ENCODE measurements around the gene ERH.

Gene ERH

DNA sequence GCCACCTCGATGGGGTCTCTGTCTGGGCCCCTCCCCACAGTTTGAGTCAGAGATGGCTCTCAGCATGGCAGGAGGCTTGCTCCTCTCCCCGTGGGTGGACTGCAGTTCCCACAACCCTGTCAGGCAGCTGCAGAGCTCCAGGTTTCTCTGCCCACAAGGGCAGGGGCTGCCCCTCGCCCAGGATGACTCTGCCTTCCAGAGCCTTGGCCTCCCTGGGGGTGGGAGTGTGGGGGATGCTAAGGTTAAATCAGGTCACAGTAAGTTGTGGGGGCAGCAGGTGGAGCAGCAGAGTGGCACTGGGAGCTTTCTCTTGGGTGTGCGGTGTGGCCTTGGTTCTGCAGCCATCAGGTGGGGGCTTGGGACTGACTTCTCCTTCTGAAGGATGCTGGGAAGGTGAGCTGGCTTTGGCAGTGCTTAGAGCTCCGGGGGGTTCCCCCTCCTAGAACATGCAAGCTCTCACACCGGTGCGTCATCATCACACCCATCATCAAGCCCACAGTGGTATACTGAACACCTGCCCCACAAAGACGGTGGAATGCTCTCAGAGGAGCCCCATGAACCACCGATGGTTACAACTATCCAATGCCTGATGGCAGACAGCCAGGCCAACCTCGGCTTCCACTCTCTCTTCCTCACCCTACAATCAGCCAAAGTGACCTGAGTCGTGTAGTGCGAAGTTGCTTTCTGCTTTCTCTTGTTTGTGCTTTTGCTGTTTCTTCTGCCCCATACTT lies 39.7 kb downstream of the ERH start:
- TF ChIP-seq POLR2AphosphoS5 (IDR thresholded peaks at IDR 0.05; ENCODE audit: low read depth, low read length) (no peak), SIN3A (IDR thresholded peaks at IDR 0.05; ENCODE audit: borderline replicate concordance, insufficient read depth, low read length) (no peak), FOXP2 (optimal IDR thresholded peaks at IDR 0.05; ENCODE audit: borderline replicate concordance, extremely low read depth, extremely low read length, insufficient read depth) (no peak), REST (IDR thresholded peaks at IDR 0.05; ENCODE audit: insufficient read depth in 1 of 2, low read depth in 2 of 2, low read length in 2 of 2) (no peak), TAF1 (IDR thresholded peaks at IDR 0.05; ENCODE audit: borderline replicate concordance, insufficient read depth, low read length) (no peak)

DNA sequence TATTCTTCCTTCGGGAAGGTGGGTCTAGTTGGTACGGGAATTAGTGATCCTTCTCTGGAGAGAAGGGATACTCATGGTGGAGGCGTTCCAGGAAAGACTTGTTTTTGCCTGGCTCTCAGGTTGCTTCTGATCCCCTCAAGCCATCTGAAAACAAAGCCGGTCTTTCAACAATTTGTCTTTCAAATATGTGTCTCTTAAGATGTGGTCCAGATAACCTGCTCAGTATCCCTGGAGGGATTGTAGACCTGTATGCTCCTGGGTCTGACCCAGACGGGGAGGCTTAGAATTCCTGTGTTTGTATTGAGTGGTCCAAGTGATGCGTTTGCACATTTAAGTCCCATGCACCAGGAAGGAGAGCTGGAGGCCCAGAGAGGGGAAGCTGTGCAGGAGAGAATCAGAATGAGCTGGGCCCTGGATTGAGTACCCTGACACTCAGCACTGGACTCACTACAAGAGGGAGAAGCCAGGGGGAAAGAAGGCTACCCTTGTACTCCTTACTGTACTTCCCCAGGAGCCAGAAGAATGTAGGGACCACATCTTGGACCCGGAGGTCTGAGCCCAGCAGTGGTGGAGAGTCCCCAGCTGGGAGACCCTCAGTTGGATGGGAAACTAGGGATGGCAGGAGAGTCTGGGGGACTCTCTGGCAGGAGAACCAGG lies 40.4 kb downstream of the ERH start:
- no peak for TF ChIP-seq REST (IDR thresholded peaks at IDR 0.05; ENCODE audit: insufficient read depth in 1 of 2, low read depth in 2 of 2, low read length in 2 of 2)
- TF ChIP-seq FOXP2 (optimal IDR thresholded peaks at IDR 0.05; ENCODE audit: borderline replicate concordance, extremely low read depth, extremely low read length, insufficient read depth): no peak
- no peak for TF ChIP-seq TAF1 (IDR thresholded peaks at IDR 0.05; ENCODE audit: borderline replicate concordance, insufficient read depth, low read length)
- no peak for TF ChIP-seq SIN3A (IDR thresholded peaks at IDR 0.05; ENCODE audit: borderline replicate concordance, insufficient read depth, low read length)
- TF ChIP-seq POLR2AphosphoS5 (IDR thresholded peaks at IDR 0.05; ENCODE audit: low read depth, low read length): no peak

DNA sequence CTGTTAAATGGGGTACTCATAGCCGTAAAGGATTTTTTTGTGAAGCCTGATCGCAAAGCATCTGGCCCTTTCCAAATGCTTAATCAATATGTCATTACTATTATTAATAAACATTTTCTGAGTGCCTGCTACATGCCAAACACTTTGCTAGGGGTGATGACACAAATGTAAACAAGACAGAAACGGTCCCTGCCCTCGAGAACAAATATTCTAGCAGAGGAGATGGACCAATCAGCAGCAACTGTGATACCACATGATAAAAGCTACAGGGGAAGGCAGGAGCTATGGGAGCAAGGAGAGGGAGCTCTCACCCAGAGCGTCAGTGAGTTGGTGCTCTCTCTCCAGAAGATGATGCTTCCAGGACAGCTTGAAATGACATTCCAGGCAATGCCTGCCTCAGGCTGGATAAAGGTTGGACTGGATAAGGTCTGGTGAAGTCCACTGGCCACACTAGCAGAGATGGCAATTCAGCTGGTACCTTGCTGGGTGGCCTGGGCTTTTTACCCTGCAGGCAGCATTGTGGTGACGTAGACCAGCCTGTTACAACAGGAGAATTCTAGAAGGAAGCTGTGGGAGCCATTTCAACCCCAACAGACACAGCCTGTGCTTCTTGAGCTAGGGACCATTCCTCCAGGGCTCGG lies 41.1 kb downstream of the ERH start:
- TF ChIP-seq REST (IDR thresholded peaks at IDR 0.05; ENCODE audit: insufficient read depth in 1 of 2, low read depth in 2 of 2, low read length in 2 of 2) (no peak), POLR2AphosphoS5 (IDR thresholded peaks at IDR 0.05; ENCODE audit: low read depth, low read length) (no peak), SIN3A (IDR thresholded peaks at IDR 0.05; ENCODE audit: borderline replicate concordance, insufficient read depth, low read length) (no peak), TAF1 (IDR thresholded peaks at IDR 0.05; ENCODE audit: borderline replicate concordance, insufficient read depth, low read length) (no peak), FOXP2 (optimal IDR thresholded peaks at IDR 0.05; ENCODE audit: borderline replicate concordance, extremely low read depth, extremely low read length, insufficient read depth) (no peak)

DNA sequence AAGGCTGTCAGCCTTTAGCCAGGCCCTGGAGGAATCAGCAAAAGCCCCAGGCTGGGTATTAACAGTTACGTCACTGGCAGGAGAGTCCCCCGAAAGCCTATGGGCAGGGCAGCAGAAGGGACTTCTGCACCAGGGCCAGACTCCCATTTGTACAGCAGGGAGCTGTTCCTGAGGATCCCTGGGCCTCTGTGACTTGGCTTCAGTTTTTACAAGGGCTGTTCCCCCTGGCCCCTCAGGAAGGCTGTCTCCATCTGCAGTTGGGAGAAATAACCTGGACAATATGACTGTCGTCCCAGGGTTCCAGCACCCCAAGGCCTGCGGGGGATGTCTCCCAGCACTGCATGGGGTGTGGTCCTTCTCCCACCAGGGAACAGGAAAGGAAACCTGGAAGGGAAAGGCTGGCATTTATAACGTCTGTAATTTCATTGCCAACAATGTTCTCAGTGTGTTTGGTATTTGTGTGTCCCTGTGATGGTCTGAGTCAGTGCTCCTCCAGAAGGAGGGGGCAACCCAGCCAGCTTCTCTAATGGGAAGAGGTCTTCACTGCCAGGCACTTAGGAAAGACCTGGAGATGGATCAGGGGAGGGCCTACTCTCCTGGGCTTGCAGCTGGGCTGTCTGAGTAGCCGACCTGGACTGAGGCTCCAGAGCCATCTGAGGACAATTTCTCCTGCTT lies 42.4 kb downstream of the ERH start:
- TF ChIP-seq FOXP2 (optimal IDR thresholded peaks at IDR 0.05; ENCODE audit: borderline replicate concordance, extremely low read depth, extremely low read length, insufficient read depth) (no peak), SIN3A (IDR thresholded peaks at IDR 0.05; ENCODE audit: borderline replicate concordance, insufficient read depth, low read length) (no peak), POLR2AphosphoS5 (IDR thresholded peaks at IDR 0.05; ENCODE audit: low read depth, low read length) (no peak), REST (IDR thresholded peaks at IDR 0.05; ENCODE audit: insufficient read depth in 1 of 2, low read depth in 2 of 2, low read length in 2 of 2) (no peak), TAF1 (IDR thresholded peaks at IDR 0.05; ENCODE audit: borderline replicate concordance, insufficient read depth, low read length) (no peak)

All from PFSK-1 (cell line).